B cell (primary cell): Measurements from ENCODE around the gene ARHGAP42.

ENCODE experiments used
- EZH2 ChIP-seq: IDR thresholded peaks from 2 replicates; pipeline ENCODE4 v1.6.1; 2012; ENCODE audit warnings: borderline replicate concordance, low read depth, mild to moderate bottlenecking, moderate library complexity, low read length; ENCODE audit not compliant: insufficient read depth, poor library complexity, severe bottlenecking
- TF ChIP-seq, protein P1 (sequence below): fragments of 200-600 bp; IDR thresholded peaks from one replicate; pipeline ENCODE4 v1.8.0; 2022; ENCODE audit warnings: antibody characterized with exemption, mild to moderate bottlenecking

GRCh38 chr11:100948936-100949335 lies 261.8 kb downstream of the ARHGAP42 start:
- TF ChIP-seq, protein P1, sequence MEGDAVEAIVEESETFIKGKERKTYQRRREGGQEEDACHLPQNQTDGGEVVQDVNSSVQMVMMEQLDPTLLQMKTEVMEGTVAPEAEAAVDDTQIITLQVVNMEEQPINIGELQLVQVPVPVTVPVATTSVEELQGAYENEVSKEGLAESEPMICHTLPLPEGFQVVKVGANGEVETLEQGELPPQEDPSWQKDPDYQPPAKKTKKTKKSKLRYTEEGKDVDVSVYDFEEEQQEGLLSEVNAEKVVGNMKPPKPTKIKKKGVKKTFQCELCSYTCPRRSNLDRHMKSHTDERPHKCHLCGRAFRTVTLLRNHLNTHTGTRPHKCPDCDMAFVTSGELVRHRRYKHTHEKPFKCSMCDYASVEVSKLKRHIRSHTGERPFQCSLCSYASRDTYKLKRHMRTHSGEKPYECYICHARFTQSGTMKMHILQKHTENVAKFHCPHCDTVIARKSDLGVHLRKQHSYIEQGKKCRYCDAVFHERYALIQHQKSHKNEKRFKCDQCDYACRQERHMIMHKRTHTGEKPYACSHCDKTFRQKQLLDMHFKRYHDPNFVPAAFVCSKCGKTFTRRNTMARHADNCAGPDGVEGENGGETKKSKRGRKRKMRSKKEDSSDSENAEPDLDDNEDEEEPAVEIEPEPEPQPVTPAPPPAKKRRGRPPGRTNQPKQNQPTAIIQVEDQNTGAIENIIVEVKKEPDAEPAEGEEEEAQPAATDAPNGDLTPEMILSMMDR, result no peak
- TF ChIP-seq EZH2, result no peak
